DOHH2 (cell line): Measurements from ENCODE around the gene DSG2.

Source experiments
- H3F3A ChIP-seq: fragments of 200-600 bp; sonication (generic), shearing (Covaris generic); 2 replicates; pipeline ENCODE4 v1.6.0; 2016; ENCODE audit warnings: antibody characterized with exemption, mild to moderate bottlenecking; ENCODE audit not compliant: control insufficient read depth, insufficient read depth
- H3K27ac ChIP-seq: fragments of 200-600 bp; sonication (generic); 2 replicates; pipeline ENCODE4 v1.5.1; 2014; ENCODE audit warnings: low read depth, mild to moderate bottlenecking, low read length, moderate library complexity
- H3K27me3 ChIP-seq: fragments of 200-600 bp; sonication (generic); 2 replicates; pipeline ENCODE4 v1.6.1; 2014; ENCODE audit warnings: mild to moderate bottlenecking, low read length, mixed read lengths; ENCODE audit not compliant: control insufficient read depth
- H3K36me3 ChIP-seq: fragments of 200-600 bp; sonication (generic); 2 replicates; pipeline ENCODE4 v1.6.1; 2014; ENCODE audit warnings: mild to moderate bottlenecking, low read length, moderate library complexity, mixed read lengths; ENCODE audit not compliant: control insufficient read depth
- H3K4me1 ChIP-seq: fragments of 200-600 bp; sonication (generic); 2 replicates; pipeline ENCODE4 v1.6.1; 2014; ENCODE audit warnings: mild to moderate bottlenecking, low read length, mixed read lengths; ENCODE audit not compliant: control insufficient read depth
- H3K4me2 ChIP-seq: fragments of 200-600 bp; sonication (generic); 2 replicates; pipeline ENCODE4 v1.6.0; 2014; ENCODE audit warnings: mild to moderate bottlenecking, low read length, moderate library complexity
- H3K4me3 ChIP-seq: fragments of 200-600 bp; sonication (generic); 2 replicates; pipeline ENCODE4 v1.5.1; 2014; ENCODE audit warnings: mild to moderate bottlenecking, low read length, mixed read lengths
- H3K79me2 ChIP-seq: fragments of 200-600 bp; sonication (generic); 2 replicates; pipeline ENCODE4 v1.6.1; 2014; ENCODE audit warnings: mild to moderate bottlenecking, low read length, mixed read lengths; ENCODE audit not compliant: control insufficient read depth
- H3K9me2 ChIP-seq: fragments of 200-600 bp; sonication (generic); replicated peaks from 2 replicates; pipeline ENCODE4 v1.6.1; 2014; ENCODE audit warnings: mild to moderate bottlenecking, low read length, mixed read lengths; ENCODE audit not compliant: control insufficient read depth
- H3K9me3 ChIP-seq: fragments of 200-600 bp; sonication (generic); 2 replicates; pipeline ENCODE4 v1.6.1; 2014; ENCODE audit warnings: antibody characterized with exemption, low read length, mixed read lengths; ENCODE audit not compliant: control insufficient read depth, insufficient read depth
- H4K20me1 ChIP-seq: fragments of 200-600 bp; sonication (generic); 2 replicates; pipeline ENCODE4 v1.6.0; 2014; ENCODE audit warnings: low read depth, mild to moderate bottlenecking, antibody characterized with exemption, low read length, moderate library complexity; ENCODE audit not compliant: control insufficient read depth, insufficient read depth
- CTCF ChIP-seq: fragments of 200-600 bp; sonication (generic); IDR thresholded peaks from one replicate; pipeline ENCODE4 v1.5.1; 2014; ENCODE audit warnings: antibody characterized with exemption, mild to moderate bottlenecking, low read depth, low read length; ENCODE audit not compliant: poor library complexity, severe bottlenecking
- EZH2phosphoT487 ChIP-seq: fragments of 200-600 bp; sonication (generic); IDR thresholded peaks from 2 replicates; pipeline ENCODE4 v1.6.1; 2017; ENCODE audit warnings: borderline replicate concordance, mild to moderate bottlenecking, antibody characterized with exemption, low read length, moderate library complexity, mixed read lengths

DSG2 gene

GRCh38 chr18:31487246-31488015 lies 10.5 kb upstream of the DSG2 start:
- Histone ChIP-seq H3K79me2 (no peaks in the 10 kb centered on the region), H4K20me1 (no peaks in the 10 kb centered on the region), H3K4me1 (no peaks in the 10 kb centered on the region), H3F3A (no peaks in the 10 kb centered on the region), H3K36me3 (no peaks in the 10 kb centered on the region), H3K27ac (no peak overlapping the region), H3K27me3 (no peaks in the 10 kb centered on the region), H3K4me2 (no peak overlapping the region), H3K9me2 (no peaks in the 10 kb centered on the region), H3K4me3 (no peak overlapping the region), H3K9me3 (no peaks in the 10 kb centered on the region)
- TF ChIP-seq CTCF, result no peak
- no peak for TF ChIP-seq EZH2phosphoT487

- H3K9me3 ChIP-seq, result no peaks in the 10 kb centered on the region
- no peak overlapping the region for H3K4me3 ChIP-seq
- no peaks in the 10 kb centered on the region for H3K4me1 ChIP-seq
- H3K36me3 ChIP-seq, result no peaks in the 10 kb centered on the region
- H3K27me3 ChIP-seq, result no peaks in the 10 kb centered on the region
- no peaks in the 10 kb centered on the region for H3F3A ChIP-seq
- no peaks in the 10 kb centered on the region for H4K20me1 ChIP-seq
- H3K27ac ChIP-seq, result no peak overlapping the region
- H3K79me2 ChIP-seq, result no peaks in the 10 kb centered on the region
- TF ChIP-seq EZH2phosphoT487, result no peak
- TF ChIP-seq CTCF, result no peak
- no peak overlapping the region for H3K4me2 ChIP-seq
- no peaks in the 10 kb centered on the region for H3K9me2 ChIP-seq
Measured at GRCh38 chr18:31489311-31489710, 8.7 kb upstream of the DSG2 start.

GRCh38 chr18:31490387-31490786 lies 7.6 kb upstream of the DSG2 start:
- no peak overlapping the region for H3K4me3 ChIP-seq
- H3K9me2 ChIP-seq, result no peaks in the 10 kb centered on the region
- no peaks in the 10 kb centered on the region for H3K79me2 ChIP-seq
- no peaks in the 10 kb centered on the region for H3K9me3 ChIP-seq
- TF ChIP-seq EZH2phosphoT487 (no peak), CTCF (no peak)
- H3K27me3 ChIP-seq, result no peaks in the 10 kb centered on the region
- H3F3A ChIP-seq, result no peaks in the 10 kb centered on the region
- H3K36me3 ChIP-seq, result no peaks in the 10 kb centered on the region
- no peaks in the 10 kb centered on the region for H3K4me1 ChIP-seq
- H3K4me2 ChIP-seq, result no peak overlapping the region
- no peak overlapping the region for H3K27ac ChIP-seq
- no peaks in the 10 kb centered on the region for H4K20me1 ChIP-seq
